CD4-positive, alpha-beta T cell (primary cell): ENCODE data around the gene ST6GAL1. TPM values are rescaled to one million over a fixed set of nuclear protein-coding genes. Genes with fewer than 3 reads are reported as not detected.

Experiments
- ATAC-seq: fragments of 200-7000 bp; cut with Tn5 transposase; one replicate; pipeline ENCODE4 v1.10.0; 2022; ENCODE audit warnings: mild to moderate bottlenecking; ENCODE audit not compliant: poor library complexity
- CTCF ChIA-PET: fragments of 350-600 bp; sonication (Branson Sonifier 250); formaldehyde crosslinking; loops from one replicate; lab custom pipeline; 2021; ENCODE audit warnings: antibody characterized with exemption, inconsistent platforms; lab: Charles Lee
- POLR2A ChIA-PET: fragments of 350-600 bp; sonication (Branson Sonifier 250); formaldehyde crosslinking; loops from one replicate; lab custom pipeline; 2021; ENCODE audit warnings: antibody characterized with exemption, inconsistent platforms; lab: Charles Lee
- DNase-seq, 14 experiments: peaks; one replicate each; pipeline ENCODE4 v3.0.0-alpha.2; 2013 to 2020; ENCODE audit warnings: mixed read lengths in 2 of 14
- H3K27ac ChIP-seq, 2 donors: one replicate each; pipeline versions ENCODE4 v1.5.1 to v1.7.0; 2013; ENCODE audit warnings: low read length in 2 of 2, low read depth in 1 of 2, mild to moderate bottlenecking in 1 of 2
- H3K27me3 ChIP-seq, 2 experiments: 1 replicate in 1 of 2; 2 replicates in 1 of 2; pipeline versions ENCODE4 v1.6.1 to v1.7.0; 2013; ENCODE audit warnings: low read length in 2 of 2, control low read depth in 1 of 2, mild to moderate bottlenecking in 1 of 2, moderate library complexity in 1 of 2; ENCODE audit not compliant: insufficient read depth in 2 of 2, control insufficient read depth in 1 of 2
- H3K36me3 ChIP-seq: one replicate; pipeline ENCODE4 v1.6.1; 2013; ENCODE audit warnings: low read length, control low read depth; ENCODE audit not compliant: insufficient read depth
- H3K4me1 ChIP-seq: one replicate; pipeline ENCODE4 v1.6.1; 2013; ENCODE audit warnings: low read length, control low read depth; ENCODE audit not compliant: insufficient read depth
- H3K4me3 ChIP-seq: one replicate; pipeline ENCODE4 v1.5.1; 2013; ENCODE audit warnings: mild to moderate bottlenecking, low read length, moderate library complexity
- H3K9me3 ChIP-seq, 2 experiments: 1 replicate in 1 of 2; 2 replicates in 1 of 2; pipeline versions ENCODE4 v1.6.1 to v1.7.0; 2013; ENCODE audit warnings: low read length in 2 of 2, mild to moderate bottlenecking in 2 of 2, control low read depth in 1 of 2, moderate library complexity in 1 of 2; ENCODE audit not compliant: control insufficient read depth in 1 of 2, insufficient read depth in 1 of 2
- H3K27ac Mint-ChIP-seq: one replicate; pipeline ENCODE4 v1.8.0; 2020; ENCODE audit warnings: mixed read lengths
- H3K27me3 Mint-ChIP-seq: one replicate; pipeline ENCODE4 v1.8.0; 2021; ENCODE audit warnings: mixed read lengths
- H3K36me3 Mint-ChIP-seq: one replicate; pipeline ENCODE4 v1.8.0; 2021; ENCODE audit warnings: low read depth, mixed read lengths
- H3K4me1 Mint-ChIP-seq: one replicate; pipeline ENCODE4 v1.8.0; 2021; ENCODE audit warnings: low read depth, mixed read lengths
- H3K4me3 Mint-ChIP-seq: one replicate; pipeline ENCODE4 v1.8.0; 2020; ENCODE audit warnings: mild to moderate bottlenecking, mixed read lengths
- H3K9me3 Mint-ChIP-seq: one replicate; pipeline ENCODE4 v1.8.0; 2020; ENCODE audit warnings: mixed read lengths
- intact Hi-C, 2 experiments: fragments of 100-400 bp; cut with DNase I in 1 of 2; cut with micrococcal nuclease in 1 of 2; formaldehyde crosslinking; loops; one replicate each; pipeline versions ENCODE4 v1.15.1 to v1.9.0; 2023 to 2025; cut with DNase I, micrococcal nuclease
- total RNA-seq, 174 experiments: library from RNA in 2 of 174; stranded (reverse) in 2 of 174; gene quantifications; one replicate each; pipeline ENCODE4 v1.2.3 and lab custom pipeline; 2021 to 2026
- TF ChIP-seq, protein P1 (sequence below): fragments of 200-600 bp; IDR thresholded peaks from one replicate; pipeline ENCODE4 v1.8.0; 2022; ENCODE audit warnings: antibody characterized with exemption, mild to moderate bottlenecking

ST6GAL1 gene
- total RNA-seq, 2 experiments from 2014 or later, result 27.6 to 29.1 TPM

- H3K4me3 ChIP-seq, result no peak overlapping the region
- Mint-ChIP-seq H3K27me3 (no peaks in the 10 kb centered on the region), H3K36me3 (peaks cover 80% of the 10 kb centered on the region), H3K9me3 (no peaks in the 10 kb centered on the region), H3K27ac (peak overlapping the region; percentile 46), H3K4me1 (peaks cover 60% of the 10 kb centered on the region), H3K4me3 (no peak overlapping the region)
- H3K27me3 ChIP-seq, result no peaks in the 10 kb centered on the region
- ATAC-seq, result no peak
- ChIA-PET CTCF (interaction anchor here (0.5 to 1.7 kb wide), 2 partner anchors 12 to 14 kb away, joined by 3 to 4 read pairs; no protein-coding TSS in a partner anchor), POLR2A (interaction anchor here (1.0 kb wide), 1 partner anchor 97 kb away, joined by 5 read pairs; no protein-coding TSS in a partner anchor)
- TF ChIP-seq, protein P1, sequence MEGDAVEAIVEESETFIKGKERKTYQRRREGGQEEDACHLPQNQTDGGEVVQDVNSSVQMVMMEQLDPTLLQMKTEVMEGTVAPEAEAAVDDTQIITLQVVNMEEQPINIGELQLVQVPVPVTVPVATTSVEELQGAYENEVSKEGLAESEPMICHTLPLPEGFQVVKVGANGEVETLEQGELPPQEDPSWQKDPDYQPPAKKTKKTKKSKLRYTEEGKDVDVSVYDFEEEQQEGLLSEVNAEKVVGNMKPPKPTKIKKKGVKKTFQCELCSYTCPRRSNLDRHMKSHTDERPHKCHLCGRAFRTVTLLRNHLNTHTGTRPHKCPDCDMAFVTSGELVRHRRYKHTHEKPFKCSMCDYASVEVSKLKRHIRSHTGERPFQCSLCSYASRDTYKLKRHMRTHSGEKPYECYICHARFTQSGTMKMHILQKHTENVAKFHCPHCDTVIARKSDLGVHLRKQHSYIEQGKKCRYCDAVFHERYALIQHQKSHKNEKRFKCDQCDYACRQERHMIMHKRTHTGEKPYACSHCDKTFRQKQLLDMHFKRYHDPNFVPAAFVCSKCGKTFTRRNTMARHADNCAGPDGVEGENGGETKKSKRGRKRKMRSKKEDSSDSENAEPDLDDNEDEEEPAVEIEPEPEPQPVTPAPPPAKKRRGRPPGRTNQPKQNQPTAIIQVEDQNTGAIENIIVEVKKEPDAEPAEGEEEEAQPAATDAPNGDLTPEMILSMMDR, result no peak
- DNase-seq, result no peak
- H3K4me1 ChIP-seq, result peaks cover 42% of the 10 kb centered on the region
- no peak overlapping the region for H3K27ac ChIP-seq
- intact Hi-C loops, result no loop called here
- H3K36me3 ChIP-seq, result peaks cover 45% of the 10 kb centered on the region
- peaks cover 0 to 4% of the 10 kb centered on the region in 2 experiments for H3K9me3 ChIP-seq
These were observed 16.5 kb downstream of the ST6GAL1 start for GRCh38 chr3:186946756-186947375.

DNA sequence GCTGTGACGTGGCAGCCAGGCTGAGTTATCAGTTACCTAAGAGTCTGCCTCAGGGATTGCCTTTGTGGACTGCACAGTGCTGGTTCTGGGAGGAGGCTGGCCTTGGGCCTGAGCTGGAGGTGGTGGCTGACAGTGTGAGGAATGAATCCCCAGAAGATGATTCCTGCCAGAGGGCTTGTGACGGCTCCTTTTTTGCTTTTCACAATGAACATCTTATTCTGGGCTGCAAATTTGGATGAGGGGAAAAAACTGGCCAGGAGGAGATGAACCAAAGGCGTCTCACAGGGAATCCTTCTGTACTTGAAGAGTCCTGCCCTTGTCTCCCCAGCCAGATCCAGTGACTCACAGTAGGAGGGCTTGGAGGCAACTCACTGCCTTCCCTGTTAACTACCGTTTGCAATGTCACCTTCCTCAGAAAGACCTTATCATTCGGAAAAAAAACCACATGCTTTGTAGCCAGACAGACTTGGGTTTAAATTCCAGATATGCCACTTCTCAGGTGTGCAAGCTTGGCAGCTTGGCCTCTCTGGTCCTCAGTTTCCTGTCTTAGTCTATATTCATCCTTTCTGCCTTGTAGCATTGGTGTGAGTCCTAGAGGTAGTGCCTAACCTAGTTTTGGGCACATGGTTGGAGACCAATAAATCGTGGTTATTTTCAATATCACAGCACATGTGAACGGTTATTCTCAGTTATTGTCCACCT lies 19.1 kb downstream of the ST6GAL1 start:
- no peak overlapping the region for H3K27ac ChIP-seq
- TF ChIP-seq, protein P1, result no peak
- Mint-ChIP-seq H3K27ac (peak overlapping the region; percentile 45), H3K4me3 (no peak overlapping the region), H3K27me3 (no peaks in the 10 kb centered on the region), H3K36me3 (peaks cover 81% of the 10 kb centered on the region), H3K9me3 (peaks cover 2% of the 10 kb centered on the region), H3K4me1 (peaks cover 77% of the 10 kb centered on the region)
- H3K27me3 ChIP-seq, result no peaks in the 10 kb centered on the region
- no peak for ATAC-seq
- intact Hi-C loops, result no loop called here
- H3K36me3 ChIP-seq, result peaks cover 26% of the 10 kb centered on the region
- peaks cover 0 to 4% of the 10 kb centered on the region in 2 experiments for H3K9me3 ChIP-seq
- H3K4me1 ChIP-seq, result peaks cover 58% of the 10 kb centered on the region
- DNase-seq, result no peak
- H3K4me3 ChIP-seq, result no peak overlapping the region
- POLR2A ChIA-PET, result no interaction called here
- CTCF ChIA-PET, result no interaction called here

DNA sequence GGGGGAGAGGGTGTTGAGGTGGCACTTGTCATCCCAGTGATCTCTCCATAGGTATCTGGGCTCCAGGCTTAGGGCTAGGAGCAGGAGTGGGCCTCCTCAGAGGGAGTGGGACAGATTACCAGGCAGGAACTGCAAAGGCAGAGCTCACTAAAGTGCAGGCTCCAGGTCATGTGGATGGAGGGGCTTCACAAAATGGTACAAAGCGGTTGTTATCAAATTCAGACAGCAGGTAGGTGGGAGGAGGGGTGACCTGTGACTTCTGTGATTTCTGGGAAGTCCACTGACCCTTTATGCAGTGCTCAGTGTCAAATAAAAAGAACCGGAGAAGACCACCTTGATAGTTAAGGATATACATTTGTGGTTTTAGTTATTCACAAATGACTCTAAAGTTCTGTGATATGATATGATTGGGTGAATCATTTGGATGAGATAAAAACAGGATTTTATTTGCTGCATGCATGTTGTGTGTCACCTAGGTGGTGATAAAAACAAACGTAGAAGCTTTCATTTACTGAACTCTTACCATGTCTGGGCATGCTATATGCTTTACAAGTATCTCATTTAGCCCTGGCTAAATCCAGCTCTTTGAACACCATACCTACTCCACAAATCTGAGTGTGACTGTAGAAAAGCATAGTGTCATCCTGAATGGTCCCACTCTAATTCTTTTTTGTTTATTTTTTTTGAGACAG lies 20.2 kb downstream of the ST6GAL1 start:
- no peaks in the 10 kb centered on the region for H3K27me3 ChIP-seq
- ChIA-PET CTCF (no interaction called here), POLR2A (interaction anchor here (0.6 kb wide), 1 partner anchor 11 kb away, joined by 3 read pairs; no protein-coding TSS in a partner anchor)
- Mint-ChIP-seq H3K4me1 (peaks cover 81% of the 10 kb centered on the region), H3K4me3 (no peak overlapping the region), H3K36me3 (peaks cover 74% of the 10 kb centered on the region), H3K27ac (peak overlapping the region; percentile 28), H3K9me3 (peaks cover 2% of the 10 kb centered on the region), H3K27me3 (no peaks in the 10 kb centered on the region)
- no peak for DNase-seq
- intact Hi-C loops, result no loop called here
- H3K27ac ChIP-seq, result no peak overlapping the region
- ATAC-seq, result no peak
- TF ChIP-seq, protein P1, result no peak
- H3K4me3 ChIP-seq, result no peak overlapping the region
- H3K9me3 ChIP-seq, result peaks cover 0 to 4% of the 10 kb centered on the region in 2 experiments
- H3K4me1 ChIP-seq, result peaks cover 58% of the 10 kb centered on the region
- peaks cover 20% of the 10 kb centered on the region for H3K36me3 ChIP-seq
